HG02588 (cell line): ENCODE data around the gene CACNG6.
"Not testable (repeated sequence)": the region's sequence is repeated elsewhere in the genome, so short reads cannot be mapped to it uniquely, and the experiment has no call there.

Experiments
- ATAC-seq: cut with Tn5 transposase; IDR thresholded peaks from one replicate; pipeline ENCODE4 v1.9.1; 2021; ENCODE audit warnings: mild to moderate bottlenecking, moderate library complexity; ENCODE audit not compliant: unreplicated experiment

Gene CACNG6

DNA sequence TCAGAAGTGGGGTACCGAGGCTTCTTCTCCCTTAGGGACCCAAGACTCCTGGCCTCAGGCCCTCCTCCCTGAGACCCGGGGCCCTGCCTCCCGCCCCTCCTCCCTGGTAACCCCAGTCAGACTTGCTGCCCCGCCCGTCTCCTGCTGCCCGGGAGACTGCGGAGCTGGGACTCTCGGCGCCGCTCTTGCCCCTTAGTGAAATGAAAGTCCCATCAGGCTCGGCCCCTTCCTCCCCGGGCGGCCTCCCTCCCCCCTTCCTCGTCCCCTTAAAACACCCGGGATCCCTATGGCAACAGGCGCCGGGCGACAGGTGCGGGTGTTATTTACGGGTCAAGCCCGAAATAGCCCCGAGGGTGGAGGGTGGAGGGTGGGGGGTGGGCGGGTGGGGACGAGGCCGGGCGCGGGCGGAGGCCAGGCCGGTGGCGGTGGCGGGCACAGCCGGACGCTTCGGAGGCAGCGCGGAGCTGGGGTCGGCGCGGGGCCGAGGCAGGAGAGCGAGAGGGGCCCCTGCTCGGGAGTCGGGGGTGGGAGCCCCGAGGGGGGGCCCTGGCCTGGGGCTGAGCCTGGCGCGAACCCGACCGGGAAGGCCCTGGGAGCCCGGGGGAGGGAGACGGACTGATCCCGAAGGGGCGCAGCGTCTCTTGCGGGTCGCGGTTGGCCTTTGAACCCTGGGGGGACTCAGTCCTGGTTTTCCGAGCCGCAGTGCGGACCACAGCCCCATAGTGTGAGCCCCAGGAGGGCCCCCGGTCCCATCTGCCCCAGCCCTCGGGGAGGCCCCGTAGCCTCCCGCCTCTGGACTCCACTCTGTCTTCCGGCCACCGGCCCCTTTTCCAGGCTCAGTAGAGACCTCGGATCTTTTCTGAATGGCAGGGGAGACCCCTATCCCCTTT is at the start of gene CACNG6:
CACNG6 (plus strand) TSS at position 414 of the 890 bp plus-strand sequence. CDS start 1,241 bp downstream, outside the sequence.
- no peak for ATAC-seq

DNA sequence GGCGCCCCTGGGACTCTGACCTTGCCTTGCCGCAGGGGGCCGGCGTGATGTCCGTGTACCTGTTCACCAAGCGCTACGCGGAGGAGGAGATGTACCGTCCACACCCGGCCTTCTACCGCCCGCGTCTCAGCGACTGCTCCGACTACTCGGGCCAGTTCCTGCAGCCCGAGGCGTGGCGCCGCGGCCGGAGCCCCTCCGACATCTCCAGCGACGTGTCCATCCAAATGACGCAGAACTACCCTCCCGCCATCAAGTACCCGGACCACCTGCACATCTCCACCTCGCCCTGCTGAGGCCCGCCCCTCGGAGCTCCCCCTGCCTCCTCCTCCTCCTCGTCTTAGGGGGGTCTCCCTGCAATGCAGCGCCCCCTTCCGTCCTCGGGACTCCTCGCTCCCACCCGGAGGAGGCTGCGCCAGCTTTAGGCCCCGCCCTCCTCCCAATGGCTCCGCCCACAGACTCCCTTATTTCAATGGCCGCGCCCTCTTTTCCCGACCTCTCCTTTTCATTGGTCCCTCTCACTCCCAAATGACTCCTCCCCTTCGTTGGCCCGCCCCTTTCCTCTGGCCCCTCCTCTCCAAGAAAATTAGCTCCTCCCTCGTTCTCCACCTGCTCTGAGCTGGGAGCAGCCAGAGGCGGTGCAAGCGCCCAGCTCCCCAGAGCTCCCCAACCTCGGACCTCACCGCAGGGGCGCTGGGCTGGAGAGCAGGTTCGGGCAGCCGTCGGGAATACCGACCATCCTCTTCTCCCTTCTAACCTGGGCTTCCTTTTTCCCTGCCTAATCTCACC is 49.2 kb upstream of the CACNG6 start:
- no peak for ATAC-seq

DNA sequence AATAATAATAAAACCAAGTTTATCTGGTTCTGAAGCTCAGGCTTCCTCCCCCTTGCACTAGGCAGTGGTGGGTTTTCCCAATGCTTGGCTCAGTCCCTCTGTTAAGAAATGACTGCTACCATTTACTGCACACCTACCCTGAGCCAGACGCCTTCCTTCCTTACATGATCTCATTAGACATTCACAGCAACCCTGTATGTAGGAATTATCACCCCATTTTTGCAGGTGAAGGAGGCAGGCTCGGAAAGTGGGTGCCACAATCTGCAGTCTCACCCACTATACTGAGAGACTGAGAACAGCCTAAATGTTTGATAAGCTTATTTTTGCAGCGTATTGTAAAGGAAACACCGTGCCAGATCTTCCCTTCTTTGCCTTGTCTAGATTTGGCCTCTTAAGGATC is 47.0 kb upstream of the CACNG6 start:
- ATAC-seq = no peak

DNA sequence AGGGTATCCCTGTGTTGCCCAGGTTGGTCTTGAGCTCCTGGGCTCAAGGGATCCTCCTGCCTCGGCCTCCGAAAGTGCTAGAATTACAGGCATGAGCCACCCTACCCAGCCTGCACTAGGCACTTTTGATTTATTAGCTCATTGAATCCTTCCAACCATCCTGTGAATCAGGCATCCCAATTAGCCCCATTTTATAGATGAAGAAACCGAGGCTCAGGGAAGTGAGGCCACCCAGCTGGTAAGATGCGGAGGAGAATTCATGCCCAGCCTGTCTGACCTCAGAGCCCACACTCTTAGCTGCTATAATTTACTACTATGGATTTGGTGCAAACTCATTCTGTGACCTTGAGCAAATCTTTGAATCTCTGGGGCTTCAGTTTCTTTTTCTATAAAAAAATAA is 46.5 kb upstream of the CACNG6 start:
- no peak for ATAC-seq

DNA sequence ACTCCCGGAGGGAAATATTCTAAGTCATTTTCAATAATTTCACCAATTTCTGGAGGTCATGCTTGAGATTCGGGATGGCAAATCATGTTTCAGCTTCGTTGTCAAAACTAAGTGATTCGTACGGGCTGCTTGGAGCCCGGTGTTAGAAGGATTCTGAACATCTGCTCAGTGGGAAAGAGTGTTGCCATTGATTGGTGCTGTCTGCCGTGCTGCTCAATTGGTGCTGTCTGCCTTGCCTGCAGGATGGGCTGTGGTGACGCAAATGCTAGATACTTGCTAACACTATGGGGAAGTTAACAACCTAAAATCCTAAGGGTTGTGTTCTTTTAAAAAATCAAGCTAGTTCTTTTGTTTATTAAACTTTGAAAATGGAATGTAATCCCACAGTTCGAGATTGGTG is 46.0 kb upstream of the CACNG6 start:
- no peak for ATAC-seq

DNA sequence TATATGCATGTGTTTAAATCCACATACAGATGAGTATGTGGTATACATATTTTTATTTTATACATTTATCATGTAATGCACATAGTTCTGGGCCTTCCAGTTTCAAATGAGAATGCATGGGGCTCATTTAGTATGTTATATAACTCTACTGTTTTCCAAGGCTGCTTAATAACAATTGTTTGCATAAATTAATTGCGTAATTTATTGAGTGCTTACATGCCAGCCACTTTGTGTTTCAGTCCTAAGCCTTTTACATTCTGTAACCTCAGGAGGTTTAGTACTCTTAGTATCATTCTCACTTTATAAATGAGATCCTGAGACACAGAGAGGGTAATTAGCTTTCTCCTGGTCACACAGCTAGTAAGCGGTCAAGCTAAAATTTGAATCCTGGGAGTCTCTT is 45.4 kb upstream of the CACNG6 start:
- no peak for ATAC-seq

DNA sequence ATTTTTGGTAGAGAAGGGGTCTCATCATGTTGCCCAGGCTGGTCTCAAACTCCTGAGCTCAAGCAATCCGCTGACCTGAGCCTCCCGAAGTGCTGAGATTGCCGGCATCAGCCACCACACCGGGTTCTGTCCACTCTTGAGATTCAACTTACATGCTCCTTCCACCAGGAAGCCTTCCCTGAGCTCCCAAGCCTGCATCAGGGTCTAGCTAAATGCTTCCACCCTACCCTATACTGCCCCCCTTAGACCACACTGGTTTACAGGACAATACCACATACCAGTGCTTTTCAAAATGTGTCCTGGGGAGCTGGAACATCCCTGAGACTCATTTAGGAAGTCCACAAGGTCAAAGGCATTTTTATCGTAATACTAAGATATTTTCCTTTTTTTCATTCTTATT is 43.8 kb upstream of the CACNG6 start:
- ATAC-seq = no peak

GRCh38 chr19:53948611-53949010 is 42.8 kb upstream of the CACNG6 start:
- ATAC-seq = not testable (repeated sequence)

DNA sequence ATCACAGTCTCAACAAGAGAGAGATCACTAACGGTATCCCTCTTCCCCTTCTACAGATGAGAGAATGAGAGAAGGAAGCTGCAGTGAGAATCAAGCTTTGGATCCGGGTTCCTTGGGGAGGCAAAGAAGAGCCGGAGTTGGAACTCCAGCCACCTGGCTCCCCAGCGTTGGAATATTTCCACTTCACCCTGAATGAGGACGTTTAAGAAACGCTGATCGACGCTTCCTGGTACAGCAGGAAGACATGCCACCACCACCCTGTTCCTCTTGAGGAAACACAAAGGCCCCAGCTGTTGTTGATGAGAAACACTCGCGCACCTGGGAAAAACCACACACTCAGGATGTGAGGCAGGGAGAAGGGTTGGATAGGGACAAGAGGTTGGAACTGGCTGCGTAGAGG is 40.0 kb upstream of the CACNG6 start:
- ATAC-seq = no peak

DNA sequence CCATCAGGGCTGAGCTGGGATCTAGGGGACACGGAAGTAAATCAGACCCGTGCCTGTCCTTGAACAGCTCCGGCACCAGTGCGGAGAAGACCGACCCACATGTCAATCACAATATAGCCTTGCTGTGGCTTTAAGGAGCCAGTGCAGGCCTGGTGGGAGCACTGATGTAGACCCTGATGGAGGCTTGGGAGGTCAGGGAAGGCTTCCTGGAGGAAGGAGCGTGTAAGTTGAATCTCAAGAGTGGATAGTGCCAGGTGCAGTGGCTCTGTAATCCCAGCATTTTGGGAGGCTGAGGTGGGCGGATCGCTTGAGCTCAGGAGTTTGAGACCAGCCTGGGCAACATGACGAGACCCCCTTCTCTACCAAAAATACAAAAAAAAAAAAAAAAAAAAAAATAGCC is 39.5 kb upstream of the CACNG6 start:
- ATAC-seq = no peak

DNA sequence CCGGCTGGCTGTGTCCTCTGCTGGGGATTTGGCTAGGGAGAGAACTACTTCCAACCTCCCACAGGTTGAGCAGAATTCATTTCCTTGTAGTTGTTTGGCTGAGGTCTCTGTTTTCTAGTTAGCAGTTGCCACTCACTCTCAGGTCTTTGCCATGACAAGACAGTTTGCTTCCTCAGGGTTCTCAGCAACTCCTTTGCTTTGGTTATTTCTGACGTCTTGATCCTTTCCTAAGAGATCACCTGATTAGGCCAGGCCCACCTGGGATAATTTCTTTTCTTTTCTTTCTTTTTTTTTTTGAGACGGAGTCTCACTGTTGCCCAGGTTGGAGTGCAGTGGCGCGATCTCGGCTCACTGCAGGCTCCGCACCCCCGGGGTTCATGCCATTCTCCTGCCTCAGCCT is 38.1 kb upstream of the CACNG6 start:
- ATAC-seq = no peak

- no peak for ATAC-seq
Measured at GRCh38 chr19:53957448-53958167, 33.8 kb upstream of the CACNG6 start.

- no peak for ATAC-seq
Measured at GRCh38 chr19:53958168-53958571, 33.3 kb upstream of the CACNG6 start.

GRCh38 chr19:53958823-53959757 is 32.3 kb upstream of the CACNG6 start:
- no peak for ATAC-seq

GRCh38 chr19:53960187-53960586 is 31.2 kb upstream of the CACNG6 start:
- no peak for ATAC-seq

GRCh38 chr19:53960886-53961285 is 30.6 kb upstream of the CACNG6 start:
- ATAC-seq = no peak

DNA sequence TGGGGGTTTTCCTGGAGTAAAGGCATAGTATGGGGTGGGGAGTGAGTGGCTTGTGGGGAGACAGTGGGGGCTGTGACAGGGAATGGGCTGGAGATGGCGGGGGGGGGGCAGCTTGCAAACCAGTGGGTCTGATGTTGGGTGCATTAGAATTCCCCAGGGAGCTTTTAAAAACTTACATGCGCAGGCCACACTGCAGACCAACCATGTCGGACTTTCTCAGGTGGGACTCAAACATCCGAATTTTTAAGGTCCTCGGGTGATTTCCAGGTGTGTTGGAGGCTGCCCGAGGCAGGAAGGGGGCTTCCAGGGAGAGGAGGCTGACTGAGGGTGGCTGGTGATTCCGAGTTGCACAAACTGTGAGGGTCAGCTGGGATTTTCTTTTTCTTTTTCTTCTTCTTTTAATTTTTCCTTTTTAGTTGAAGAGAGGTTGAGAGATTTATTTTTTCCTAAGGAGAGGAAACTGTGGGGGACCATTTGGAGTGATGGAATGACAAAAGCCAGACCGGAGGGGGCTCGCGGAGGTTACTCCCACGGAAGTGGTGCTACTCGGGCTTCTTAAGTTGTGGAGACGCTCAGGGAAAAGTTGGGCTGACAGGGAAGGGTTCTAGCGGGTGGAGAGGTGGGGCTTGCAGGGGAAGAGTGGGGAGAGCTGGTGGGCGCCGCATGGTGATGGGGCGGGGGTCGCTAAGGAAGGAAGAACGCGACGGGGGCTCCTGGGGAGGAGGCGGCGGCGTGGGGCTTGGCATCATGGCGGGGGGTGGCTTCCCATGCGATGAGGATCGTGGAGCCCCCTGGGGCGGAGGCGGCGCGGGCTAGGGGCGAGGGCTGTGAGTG is 29.7 kb upstream of the CACNG6 start:
- ATAC-seq = no peak

DNA sequence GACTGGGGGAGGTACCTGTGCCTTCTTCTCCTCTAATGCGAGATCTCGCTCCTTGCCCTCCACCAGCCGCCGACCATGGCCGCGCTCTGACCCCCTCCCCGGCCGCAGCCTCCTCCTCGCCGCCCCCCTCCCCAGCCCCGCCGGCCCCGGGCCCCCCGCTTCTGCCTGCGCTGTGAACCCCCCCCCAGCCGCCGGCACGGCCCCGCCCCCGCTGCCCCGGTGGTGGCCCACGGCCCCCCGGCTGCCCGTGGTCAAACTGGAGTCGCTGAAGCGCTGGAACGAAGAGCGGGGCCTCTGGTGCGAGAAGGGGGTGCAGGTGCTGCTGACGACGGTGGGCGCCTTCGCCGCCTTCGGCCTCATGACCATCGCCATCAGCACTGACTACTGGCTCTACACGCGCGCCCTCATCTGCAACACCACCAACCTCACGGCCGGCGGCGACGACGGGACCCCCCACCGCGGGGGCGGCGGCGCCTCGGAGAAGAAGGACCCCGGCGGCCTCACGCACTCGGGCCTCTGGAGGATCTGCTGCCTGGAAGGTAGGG is 28.5 kb upstream of the CACNG6 start, which contains the start of gene CACNG8:
CACNG8 (plus strand) TSS at position 51 of the 545 bp plus-strand sequence.
- ATAC-seq = no peak

DNA sequence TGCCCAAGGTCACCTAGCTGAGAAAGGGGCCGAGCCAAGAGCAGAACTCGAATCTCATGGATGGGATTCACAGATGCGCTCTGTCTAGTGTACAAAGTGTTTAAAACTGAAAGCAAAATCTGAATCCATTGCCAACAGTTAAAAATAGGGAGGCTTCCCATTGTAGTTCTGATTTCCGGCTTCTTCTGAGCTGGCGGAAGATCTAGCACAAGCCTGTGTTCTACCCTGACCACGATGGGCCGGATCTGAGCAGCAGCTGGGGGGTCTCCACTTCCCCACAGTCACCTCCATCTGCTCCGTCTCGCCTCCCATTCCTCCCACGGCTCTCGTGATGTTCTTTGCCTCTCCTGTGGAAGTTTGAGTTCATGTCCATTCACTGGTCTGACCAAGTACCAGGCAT is 26.3 kb upstream of the CACNG6 start:
- ATAC-seq = no peak
